Activated CD4-positive, alpha-beta T cell treated with anti-CD3 and anti-CD28 coated beads, Interleukin-2, amount 10 ng/mL, durations not matched to agents 7 days and 5 days (primary cell): ENCODE results near the gene COPB2. TPM values are rescaled to one million over a fixed set of nuclear protein-coding genes. Genes with fewer than 3 reads are reported as not detected.

Source experiments
- CTCF ChIA-PET: fragments of 350-600 bp; sonication (Branson Sonifier 250); formaldehyde crosslinking; loops from one replicate; lab custom pipeline; 2021; ENCODE audit warnings: antibody characterized with exemption; lab: Charles Lee
- POLR2A ChIA-PET: fragments of 350-600 bp; sonication (Branson Sonifier 250); formaldehyde crosslinking; loops from one replicate; lab custom pipeline; 2021; ENCODE audit warnings: antibody characterized with exemption; lab: Charles Lee
- DNase-seq: peaks from one replicate; pipeline ENCODE4 v3.0.0-alpha.2; 2020
- H3K27ac Mint-ChIP-seq: one replicate; pipeline ENCODE4 v1.8.0; 2021; ENCODE audit warnings: mild to moderate bottlenecking, moderate library complexity, mixed read lengths
- H3K27me3 Mint-ChIP-seq: one replicate; pipeline ENCODE4 v1.8.0; 2021; ENCODE audit warnings: mixed read lengths
- H3K36me3 Mint-ChIP-seq: one replicate; pipeline ENCODE4 v1.8.0; 2021; ENCODE audit warnings: low read depth, mixed read lengths
- H3K4me1 Mint-ChIP-seq: one replicate; pipeline ENCODE4 v1.8.0; 2021; ENCODE audit warnings: mixed read lengths
- H3K4me3 Mint-ChIP-seq: one replicate; pipeline ENCODE4 v1.8.0; 2021; ENCODE audit warnings: mild to moderate bottlenecking, moderate library complexity, mixed read lengths
- H3K9me3 Mint-ChIP-seq: one replicate; pipeline ENCODE4 v1.8.0; 2021; ENCODE audit warnings: mixed read lengths
- total RNA-seq, 2 experiments: library from RNA; stranded (reverse); gene quantifications; one replicate each; pipeline ENCODE4 v1.2.3, GENCODE V29; 2021

The COPB2 gene
- 100 to 1,000 TPM in 1 of 2 experiments, 10 to 100 TPM in 1; 92.2 to 101 TPM for total RNA-seq

GRCh38 chr3:139389552-139390368, at the start of gene COPB2:
Gene COPB2 (minus strand): TSS chr3:139389647. CDS start chr3:139389550, 97 bp downstream.
- Mint-ChIP-seq H3K36me3 (peaks cover 6% of the 10 kb centered on the region), H3K27me3 (no peaks in the 10 kb centered on the region), H3K27ac (peak within 1 kb of the TSS; percentile 91), H3K4me3 (peak within 1 kb of the TSS; percentile 93), H3K9me3 (no peaks in the 10 kb centered on the region), H3K4me1 (peaks cover 41% of the 10 kb centered on the region)
- peak; percentile 96 for DNase-seq
- POLR2A ChIA-PET: no interaction called here
- CTCF ChIA-PET: interaction anchor here (0.7 kb wide), 1 partner anchor 11 kb away, joined by 3 read pairs; no protein-coding TSS in a partner anchor

- POLR2A ChIA-PET: no interaction called here
Measured at GRCh38 chr3:139434764-139435307, 45.4 kb upstream of the COPB2 start.

GRCh38 chr3:139434228-139434627, 44.8 kb upstream of the COPB2 start:
- no peaks in the 10 kb centered on the region for H3K9me3 Mint-ChIP-seq
- H3K4me1 Mint-ChIP-seq: no peaks in the 10 kb centered on the region
- H3K27ac Mint-ChIP-seq: no peak overlapping the region
- no peaks in the 10 kb centered on the region for H3K27me3 Mint-ChIP-seq
- POLR2A ChIA-PET: no interaction called here
- H3K4me3 Mint-ChIP-seq: no peak overlapping the region
- no peaks in the 10 kb centered on the region for H3K36me3 Mint-ChIP-seq
- no peak for DNase-seq
- CTCF ChIA-PET: interaction anchor here (0.6 kb wide), 1 partner anchor 13 kb away, joined by 3 read pairs; no protein-coding TSS in a partner anchor

More at GRCh38 chr3:139434764-139435307, 45.4 kb upstream of the COPB2 start:
- Mint-ChIP-seq H3K27ac (no peak overlapping the region), H3K4me1 (no peaks in the 10 kb centered on the region), H3K36me3 (no peaks in the 10 kb centered on the region), H3K27me3 (no peaks in the 10 kb centered on the region), H3K4me3 (no peak overlapping the region), H3K9me3 (no peaks in the 10 kb centered on the region)
- DNase-seq: no peak
- CTCF ChIA-PET: interaction anchor here (0.6 kb wide), 1 partner anchor 13 kb away, joined by 3 read pairs; no protein-coding TSS in a partner anchor

GRCh38 chr3:139433089-139433488, 43.6 kb upstream of the COPB2 start:
- no peaks in the 10 kb centered on the region for H3K27me3 Mint-ChIP-seq
- H3K4me3 Mint-ChIP-seq: no peak overlapping the region
- H3K36me3 Mint-ChIP-seq: no peaks in the 10 kb centered on the region
- no peak overlapping the region for H3K27ac Mint-ChIP-seq
- CTCF ChIA-PET: interaction anchor here (0.6 kb wide), 1 partner anchor 1101 kb away, joined by 4 read pairs; no protein-coding TSS in a partner anchor
- no peaks in the 10 kb centered on the region for H3K4me1 Mint-ChIP-seq
- POLR2A ChIA-PET: no interaction called here
- DNase-seq: no peak
- no peaks in the 10 kb centered on the region for H3K9me3 Mint-ChIP-seq

- Mint-ChIP-seq H3K4me1 (no peaks in the 10 kb centered on the region), H3K27ac (no peak overlapping the region), H3K9me3 (no peaks in the 10 kb centered on the region), H3K27me3 (no peaks in the 10 kb centered on the region), H3K36me3 (no peaks in the 10 kb centered on the region), H3K4me3 (no peak overlapping the region)
- ChIA-PET POLR2A (no interaction called here), CTCF (no interaction called here)
- DNase-seq: no peak
Measured at GRCh38 chr3:139430493-139430892, 41.0 kb upstream of the COPB2 start.

- H3K4me1 Mint-ChIP-seq: no peaks in the 10 kb centered on the region
- DNase-seq: peak; percentile 46
- H3K9me3 Mint-ChIP-seq: no peaks in the 10 kb centered on the region
- no peak overlapping the region for H3K4me3 Mint-ChIP-seq
- POLR2A ChIA-PET: no interaction called here
- no peaks in the 10 kb centered on the region for H3K27me3 Mint-ChIP-seq
- no peaks in the 10 kb centered on the region for H3K36me3 Mint-ChIP-seq
- no peak overlapping the region for H3K27ac Mint-ChIP-seq
- CTCF ChIA-PET: no interaction called here
Measured at GRCh38 chr3:139427283-139428060, 38.0 kb upstream of the COPB2 start.

- H3K27ac Mint-ChIP-seq: no peak overlapping the region
- ChIA-PET CTCF (no interaction called here), POLR2A (no interaction called here)
- no peaks in the 10 kb centered on the region for H3K36me3 Mint-ChIP-seq
- DNase-seq: no peak
- H3K4me3 Mint-ChIP-seq: no peak overlapping the region
- no peaks in the 10 kb centered on the region for H3K4me1 Mint-ChIP-seq
- H3K9me3 Mint-ChIP-seq: no peaks in the 10 kb centered on the region
- no peaks in the 10 kb centered on the region for H3K27me3 Mint-ChIP-seq
Measured at GRCh38 chr3:139425745-139426400, 36.4 kb upstream of the COPB2 start.

- no peaks in the 10 kb centered on the region for H3K36me3 Mint-ChIP-seq
- DNase-seq: no peak
- H3K27me3 Mint-ChIP-seq: no peaks in the 10 kb centered on the region
- H3K4me1 Mint-ChIP-seq: no peaks in the 10 kb centered on the region
- ChIA-PET CTCF (no interaction called here), POLR2A (no interaction called here)
- H3K27ac Mint-ChIP-seq: no peak overlapping the region
- no peaks in the 10 kb centered on the region for H3K9me3 Mint-ChIP-seq
- no peak overlapping the region for H3K4me3 Mint-ChIP-seq
Measured at GRCh38 chr3:139423232-139423631, 33.8 kb upstream of the COPB2 start.

- H3K4me3 Mint-ChIP-seq: no peak overlapping the region
- no peaks in the 10 kb centered on the region for H3K36me3 Mint-ChIP-seq
- ChIA-PET POLR2A (no interaction called here), CTCF (interaction anchor here (0.6 to 1.1 kb wide), 3 partner anchors 13 to 346 kb away, joined by 3 read pairs; no protein-coding TSS in a partner anchor)
- no peak overlapping the region for H3K27ac Mint-ChIP-seq
- peaks cover 5% of the 10 kb centered on the region for H3K9me3 Mint-ChIP-seq
- H3K27me3 Mint-ChIP-seq: peaks cover 8% of the 10 kb centered on the region
- DNase-seq: no peak
- no peaks in the 10 kb centered on the region for H3K4me1 Mint-ChIP-seq
Measured at GRCh38 chr3:139421460-139421859, 32.0 kb upstream of the COPB2 start.

- no peaks in the 10 kb centered on the region for H3K36me3 Mint-ChIP-seq
- no peak overlapping the region for H3K4me3 Mint-ChIP-seq
- peaks cover 5% of the 10 kb centered on the region for H3K9me3 Mint-ChIP-seq
- peaks cover 8% of the 10 kb centered on the region for H3K27me3 Mint-ChIP-seq
- H3K27ac Mint-ChIP-seq: no peak overlapping the region
- CTCF ChIA-PET: interaction anchor here (0.6 to 0.7 kb wide), 2 partner anchors 13 to 216 kb away, joined by 3 read pairs; no protein-coding TSS in a partner anchor
- POLR2A ChIA-PET: no interaction called here
- no peaks in the 10 kb centered on the region for H3K4me1 Mint-ChIP-seq
- no peak for DNase-seq
Measured at GRCh38 chr3:139421040-139421439, 31.6 kb upstream of the COPB2 start.

GRCh38 chr3:139418144-139418543, 28.7 kb upstream of the COPB2 start:
- no peaks in the 10 kb centered on the region for H3K4me1 Mint-ChIP-seq
- peaks cover 10% of the 10 kb centered on the region for H3K9me3 Mint-ChIP-seq
- no peak overlapping the region for H3K4me3 Mint-ChIP-seq
- DNase-seq: no peak
- ChIA-PET POLR2A (no interaction called here), CTCF (no interaction called here)
- peaks cover 8% of the 10 kb centered on the region for H3K27me3 Mint-ChIP-seq
- no peaks in the 10 kb centered on the region for H3K36me3 Mint-ChIP-seq
- no peak overlapping the region for H3K27ac Mint-ChIP-seq

GRCh38 chr3:139416275-139416674, 26.8 kb upstream of the COPB2 start:
- no peak for DNase-seq
- no peak overlapping the region for H3K4me3 Mint-ChIP-seq
- POLR2A ChIA-PET: no interaction called here
- no peak overlapping the region for H3K27ac Mint-ChIP-seq
- no peaks in the 10 kb centered on the region for H3K36me3 Mint-ChIP-seq
- peaks cover 13% of the 10 kb centered on the region for H3K9me3 Mint-ChIP-seq
- no peaks in the 10 kb centered on the region for H3K4me1 Mint-ChIP-seq
- CTCF ChIA-PET: no interaction called here
- peaks cover 10% of the 10 kb centered on the region for H3K27me3 Mint-ChIP-seq
